Smooth muscle cell (in vitro differentiated cells): Measurements from ENCODE around the gene KDM3B. TPM values are rescaled to one million over a fixed set of nuclear protein-coding genes. Genes with fewer than 3 reads are reported as not detected.

ENCODE experiments used
- DNase-seq: peaks from one replicate; lab custom pipeline; 2025; ENCODE audit not compliant: unreplicated experiment; lab: John Stamatoyannopoulos, UW
- H2AFZ ChIP-seq: fragments of 200-600 bp; sonication (generic); 2 replicates; pipeline ENCODE4 v1.6.0; 2016; ENCODE audit warnings: antibody characterized with exemption, low read depth, mild to moderate bottlenecking
- H3F3A ChIP-seq: fragments of 200-600 bp; sonication (generic); 2 replicates; pipeline ENCODE4 v1.6.0; 2017; ENCODE audit warnings: antibody characterized with exemption, low read depth
- H3K27ac ChIP-seq: fragments of 200-600 bp; sonication (generic); 2 replicates; pipeline ENCODE4 v1.5.1; 2016; ENCODE audit warnings: low read depth, mild to moderate bottlenecking
- H3K27me3 ChIP-seq: fragments of 200-600 bp; sonication (generic); 2 replicates; pipeline ENCODE4 v1.6.1; 2016; ENCODE audit warnings: low read depth, mild to moderate bottlenecking
- H3K36me3 ChIP-seq: fragments of 200-600 bp; sonication (generic); 2 replicates; pipeline ENCODE4 v1.5.1; 2016; ENCODE audit warnings: low read depth
- H3K4me1 ChIP-seq: fragments of 200-600 bp; sonication (generic); 2 replicates; pipeline ENCODE4 v1.5.1; 2016; ENCODE audit warnings: low read depth
- H3K4me2 ChIP-seq: fragments of 200-600 bp; sonication (generic); 2 replicates; pipeline ENCODE4 v1.6.0; 2016; ENCODE audit warnings: mild to moderate bottlenecking
- H3K4me3 ChIP-seq: fragments of 200-600 bp; sonication (generic); 2 replicates; pipeline ENCODE4 v1.5.1; 2016; ENCODE audit warnings: mild to moderate bottlenecking
- H3K79me2 ChIP-seq: fragments of 200-600 bp; sonication (generic); 2 replicates; pipeline ENCODE4 v1.6.0; 2016; ENCODE audit warnings: low read depth, mild to moderate bottlenecking
- H3K9ac ChIP-seq: fragments of 200-600 bp; sonication (generic); 2 replicates; pipeline ENCODE4 v1.6.0; 2016; ENCODE audit warnings: low read depth
- H3K9me3 ChIP-seq: fragments of 200-600 bp; sonication (generic); replicated peaks from 2 replicates; pipeline ENCODE4 v1.5.1; 2016; ENCODE audit warnings: low read depth
- H4K20me1 ChIP-seq: fragments of 200-600 bp; sonication (generic); 2 replicates; pipeline ENCODE4 v1.6.0; 2016; ENCODE audit warnings: low read depth
- CTCF ChIP-seq: fragments of 200-600 bp; sonication (generic); IDR thresholded peaks from 2 replicates; pipeline ENCODE4 v1.5.1; 2017; ENCODE audit warnings: borderline replicate concordance, mild to moderate bottlenecking, antibody characterized with exemption; ENCODE audit not compliant: insufficient read depth, poor library complexity, severe bottlenecking
- WGBS: methylation state at CpG from one replicate; pipeline ENCODE4 v1.1.7; 2016; ENCODE audit warnings: low lambda C conversion rate; 5-methylcytosine and 5-hydroxymethylcytosine counted together
- polyA plus RNA-seq: library from polyadenylated mRNA; unstranded; fragments of >200 nt; fragmentation: Nextera tagmentation; extraction: Ambion mirVana; gene quantifications from 2 replicates; pipeline ENCODE4 v1.2.1, GENCODE V29; 2016
- total RNA-seq: library from RNA; depleted of rRNA; stranded (reverse); fragments of >200 nt; gene quantifications from 2 replicates; pipeline ENCODE4 v1.2.3, GENCODE V29; 2014

KDM3B gene
- total and polyA plus RNA-seq, 2 experiments from 2014 or later: 16.5 to 43.1 TPM

- no peak for TF ChIP-seq CTCF
- H3K4me2 ChIP-seq: peak overlapping the region; percentile 96
- no peaks in the 10 kb centered on the region for H3F3A ChIP-seq
- 56% methylated on average over 2 of the region's 2 CpGs for WGBS
- H3K79me2 ChIP-seq: peaks cover 45% of the 10 kb centered on the region
- H3K36me3 ChIP-seq: peaks cover 4% of the 10 kb centered on the region
- H3K4me1 ChIP-seq: peaks cover 18% of the 10 kb centered on the region
- peak overlapping the region; percentile 99 for H3K27ac ChIP-seq
- H3K9ac ChIP-seq: peak overlapping the region; percentile 100
- H3K9me3 ChIP-seq: no peaks in the 10 kb centered on the region
- H2AFZ ChIP-seq: no peak overlapping the region
- H3K4me3 ChIP-seq: peak overlapping the region; percentile 67
- peaks cover 61% of the 10 kb centered on the region for H4K20me1 ChIP-seq
- H3K27me3 ChIP-seq: no peaks in the 10 kb centered on the region
- DNase-seq: no peak
Measured at GRCh38 chr5:138339464-138339863, 13.0 kb upstream of the KDM3B start.

- no peak overlapping the region for H2AFZ ChIP-seq
- peak overlapping the region; percentile 96 for H3K4me2 ChIP-seq
- peaks cover 67% of the 10 kb centered on the region for H4K20me1 ChIP-seq
- no peaks in the 10 kb centered on the region for H3F3A ChIP-seq
- no peak overlapping the region for H3K9ac ChIP-seq
- no peak for DNase-seq
- no peaks in the 10 kb centered on the region for H3K9me3 ChIP-seq
- peak overlapping the region; percentile 67 for H3K4me3 ChIP-seq
- peaks cover 45% of the 10 kb centered on the region for H3K79me2 ChIP-seq
- no peaks in the 10 kb centered on the region for H3K27me3 ChIP-seq
- peaks cover 18% of the 10 kb centered on the region for H3K4me1 ChIP-seq
- H3K36me3 ChIP-seq: peaks cover 4% of the 10 kb centered on the region
- no peak for TF ChIP-seq CTCF
- WGBS: 90% methylated on average over 3 of the region's 3 CpGs
- no peak overlapping the region for H3K27ac ChIP-seq
Measured at GRCh38 chr5:138340008-138340407, 12.5 kb upstream of the KDM3B start.

GRCh38 chr5:138344887-138345622 lies 7.4 kb upstream of the KDM3B start:
- no peaks in the 10 kb centered on the region for H3K9me3 ChIP-seq
- no peak for DNase-seq
- TF ChIP-seq CTCF: no peak
- WGBS: 99% methylated on average over 32 of the region's 32 CpGs
- peaks cover 15% of the 10 kb centered on the region for H3F3A ChIP-seq
- H3K27me3 ChIP-seq: no peaks in the 10 kb centered on the region
- no peak overlapping the region for H3K4me2 ChIP-seq
- H2AFZ ChIP-seq: no peak overlapping the region
- peaks cover 64% of the 10 kb centered on the region for H4K20me1 ChIP-seq
- peaks cover 5% of the 10 kb centered on the region for H3K4me1 ChIP-seq
- no peak overlapping the region for H3K27ac ChIP-seq
- H3K79me2 ChIP-seq: peaks cover 26% of the 10 kb centered on the region
- H3K4me3 ChIP-seq: no peak overlapping the region
- peaks cover 4% of the 10 kb centered on the region for H3K36me3 ChIP-seq
- H3K9ac ChIP-seq: no peak overlapping the region

- H2AFZ ChIP-seq: no peak overlapping the region
- no peak overlapping the region for H3K4me2 ChIP-seq
- peaks cover 7% of the 10 kb centered on the region for H3K79me2 ChIP-seq
- H3K36me3 ChIP-seq: peaks cover 4% of the 10 kb centered on the region
- no peak for TF ChIP-seq CTCF
- no peak overlapping the region for H3K4me3 ChIP-seq
- no peaks in the 10 kb centered on the region for H3K27me3 ChIP-seq
- WGBS: 97% methylated on average over 14 of the region's 14 CpGs
- no peak overlapping the region for H3K9ac ChIP-seq
- H3F3A ChIP-seq: peaks cover 33% of the 10 kb centered on the region
- H4K20me1 ChIP-seq: peaks cover 46% of the 10 kb centered on the region
- no peaks in the 10 kb centered on the region for H3K4me1 ChIP-seq
- H3K9me3 ChIP-seq: no peaks in the 10 kb centered on the region
- DNase-seq: no peak
- no peak overlapping the region for H3K27ac ChIP-seq
Measured at GRCh38 chr5:138346889-138347288, 5.6 kb upstream of the KDM3B start.
